SU-DHL-6 (cell line): Measurements from ENCODE around the gene PAM16.

Experiments
- H2AFZ ChIP-seq: fragments of 200-600 bp; sonication (generic); 2 replicates; pipeline ENCODE4 v1.6.1; 2014; ENCODE audit warnings: low read depth, mild to moderate bottlenecking, moderate library complexity, mixed read lengths, antibody characterized with exemption, low read length; ENCODE audit not compliant: severe bottlenecking
- H3F3A ChIP-seq: fragments of 200-600 bp; shearing (Covaris generic); 2 replicates; pipeline ENCODE4 v1.6.0; 2016; ENCODE audit warnings: antibody characterized with exemption, mild to moderate bottlenecking; ENCODE audit not compliant: insufficient read depth
- H3K27ac ChIP-seq: fragments of 200-600 bp; sonication (generic); 2 replicates; pipeline ENCODE4 v1.5.1; 2016; ENCODE audit warnings: low read depth, mild to moderate bottlenecking, low read length, moderate library complexity, mixed read lengths
- H3K27me3 ChIP-seq: fragments of 200-600 bp; sonication (generic), shearing (Covaris generic); 2 replicates; pipeline ENCODE4 v1.6.0; 2014; ENCODE audit warnings: mild to moderate bottlenecking, low read length
- H3K36me3 ChIP-seq: fragments of 200-600 bp; sonication (generic); 2 replicates; pipeline ENCODE4 v1.6.1; 2014; ENCODE audit warnings: mild to moderate bottlenecking, low read length, mixed read lengths
- H3K4me2 ChIP-seq: fragments of 300-600, 200-600 bp; shearing (Covaris generic), sonication (generic); 2 replicates; pipeline ENCODE4 v1.6.0; 2014; ENCODE audit warnings: low read length, low read depth, mild to moderate bottlenecking; ENCODE audit not compliant: poor library complexity, severe bottlenecking
- H3K4me3 ChIP-seq: fragments of 200-600 bp; sonication (generic); 2 replicates; pipeline ENCODE4 v1.5.1; 2014; ENCODE audit warnings: antibody characterized with exemption, low read length, mild to moderate bottlenecking, mixed read lengths; ENCODE audit not compliant: insufficient read depth, poor library complexity, severe bottlenecking
- H3K79me2 ChIP-seq: fragments of 200-600 bp; sonication (generic); 2 replicates; pipeline ENCODE4 v1.6.1; 2014; ENCODE audit warnings: mild to moderate bottlenecking, low read length, moderate library complexity; ENCODE audit not compliant: insufficient read depth
- H3K9ac ChIP-seq: fragments of 200-600 bp; sonication (generic); 2 replicates; pipeline ENCODE4 v1.7.0; 2014; ENCODE audit warnings: mild to moderate bottlenecking, low read length
- H3K9me2 ChIP-seq: fragments of 200-600 bp; sonication (generic); replicated peaks from 2 replicates; pipeline ENCODE4 v1.6.1; 2014; ENCODE audit warnings: low read length; ENCODE audit not compliant: insufficient read depth
- H3K9me3 ChIP-seq: fragments of 200-600 bp; sonication (generic); 2 replicates; pipeline ENCODE4 v1.6.1; 2014; ENCODE audit warnings: low read length, mixed read lengths; ENCODE audit not compliant: insufficient read depth
- H4K20me1 ChIP-seq: fragments of 200-600 bp; sonication (generic); 2 replicates; pipeline ENCODE4 v1.6.1; 2014; ENCODE audit warnings: low read depth, mild to moderate bottlenecking, antibody characterized with exemption, low read length, moderate library complexity, mixed read lengths
- EZH2phosphoT487 ChIP-seq: fragments of 200-600 bp; sonication (generic), shearing (Covaris generic); conservative IDR thresholded peaks from 2 replicates; pipeline ENCODE4 v1.6.1; 2018; ENCODE audit warnings: mild to moderate bottlenecking, antibody characterized with exemption, low read length, moderate library complexity, mixed read lengths
- TF ChIP-seq, protein P1 (sequence below): fragments of 200-600 bp; sonication (generic); IDR thresholded peaks from one replicate; pipeline ENCODE4 v1.5.1; 2017; ENCODE audit warnings: antibody characterized with exemption, mild to moderate bottlenecking, low read length, moderate library complexity; ENCODE audit not compliant: insufficient read depth, poor library complexity, severe bottlenecking

The PAM16 gene

DNA sequence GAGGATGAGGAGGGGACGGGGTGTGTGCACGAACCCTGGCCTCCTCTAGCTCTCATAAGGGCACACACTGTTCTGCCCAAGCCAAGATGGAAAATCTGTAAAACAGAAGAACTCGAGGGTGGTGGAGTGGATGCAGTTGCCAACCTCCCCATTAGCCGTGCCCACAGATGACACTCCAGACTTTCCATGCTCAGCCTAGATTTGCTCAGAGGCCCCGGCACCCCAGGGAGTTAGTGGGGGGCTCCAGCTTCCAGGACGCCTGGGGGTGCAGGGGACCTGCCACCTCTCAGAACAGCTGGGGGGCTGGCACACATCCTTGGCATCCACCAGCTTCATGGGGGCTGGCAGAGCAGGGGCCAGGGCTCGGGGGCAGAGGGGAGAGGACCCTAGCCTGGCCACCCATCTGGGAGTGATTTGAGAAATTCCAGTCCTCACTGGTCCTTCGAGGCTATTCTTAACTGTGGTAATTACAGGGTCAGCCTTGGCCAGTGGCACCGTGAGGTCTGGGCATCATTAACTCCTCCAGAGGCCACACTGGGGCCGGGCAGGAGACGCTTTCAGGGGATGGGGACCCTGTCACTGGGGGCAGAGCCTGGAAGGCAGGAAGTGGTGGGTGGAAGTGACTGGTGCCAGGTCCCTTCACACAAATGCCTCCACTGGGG is 34.8 kb upstream of the PAM16 start:
- no peaks in the 10 kb centered on the region for H3K9me2 ChIP-seq
- H4K20me1 ChIP-seq, result no peaks in the 10 kb centered on the region
- no peak overlapping the region for H3K9ac ChIP-seq
- H3K27me3 ChIP-seq, result no peaks in the 10 kb centered on the region
- no peaks in the 10 kb centered on the region for H3K9me3 ChIP-seq
- no peak overlapping the region for H2AFZ ChIP-seq
- H3F3A ChIP-seq, result no peaks in the 10 kb centered on the region
- H3K27ac ChIP-seq, result no peak overlapping the region
- H3K4me3 ChIP-seq, result no peak overlapping the region
- no peak overlapping the region for H3K4me2 ChIP-seq
- no peaks in the 10 kb centered on the region for H3K79me2 ChIP-seq
- TF ChIP-seq EZH2phosphoT487, result no peak
- TF ChIP-seq, protein P1, sequence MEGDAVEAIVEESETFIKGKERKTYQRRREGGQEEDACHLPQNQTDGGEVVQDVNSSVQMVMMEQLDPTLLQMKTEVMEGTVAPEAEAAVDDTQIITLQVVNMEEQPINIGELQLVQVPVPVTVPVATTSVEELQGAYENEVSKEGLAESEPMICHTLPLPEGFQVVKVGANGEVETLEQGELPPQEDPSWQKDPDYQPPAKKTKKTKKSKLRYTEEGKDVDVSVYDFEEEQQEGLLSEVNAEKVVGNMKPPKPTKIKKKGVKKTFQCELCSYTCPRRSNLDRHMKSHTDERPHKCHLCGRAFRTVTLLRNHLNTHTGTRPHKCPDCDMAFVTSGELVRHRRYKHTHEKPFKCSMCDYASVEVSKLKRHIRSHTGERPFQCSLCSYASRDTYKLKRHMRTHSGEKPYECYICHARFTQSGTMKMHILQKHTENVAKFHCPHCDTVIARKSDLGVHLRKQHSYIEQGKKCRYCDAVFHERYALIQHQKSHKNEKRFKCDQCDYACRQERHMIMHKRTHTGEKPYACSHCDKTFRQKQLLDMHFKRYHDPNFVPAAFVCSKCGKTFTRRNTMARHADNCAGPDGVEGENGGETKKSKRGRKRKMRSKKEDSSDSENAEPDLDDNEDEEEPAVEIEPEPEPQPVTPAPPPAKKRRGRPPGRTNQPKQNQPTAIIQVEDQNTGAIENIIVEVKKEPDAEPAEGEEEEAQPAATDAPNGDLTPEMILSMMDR, result no peak
- no peaks in the 10 kb centered on the region for H3K36me3 ChIP-seq

- Histone ChIP-seq H3K4me2 (no peak overlapping the region), H3K36me3 (no peaks in the 10 kb centered on the region), H3K9me2 (no peaks in the 10 kb centered on the region), H3K9ac (no peak overlapping the region), H3K4me3 (no peak overlapping the region), H3K27ac (no peak overlapping the region), H4K20me1 (no peaks in the 10 kb centered on the region), H3F3A (no peaks in the 10 kb centered on the region), H3K79me2 (no peaks in the 10 kb centered on the region), H3K27me3 (no peaks in the 10 kb centered on the region), H2AFZ (no peak overlapping the region), H3K9me3 (no peaks in the 10 kb centered on the region)
- no peak for TF ChIP-seq EZH2phosphoT487
- TF ChIP-seq, protein P1, result no peak
Observed at GRCh38 chr16:4385066-4385788, 34.1 kb upstream of the PAM16 start.

DNA sequence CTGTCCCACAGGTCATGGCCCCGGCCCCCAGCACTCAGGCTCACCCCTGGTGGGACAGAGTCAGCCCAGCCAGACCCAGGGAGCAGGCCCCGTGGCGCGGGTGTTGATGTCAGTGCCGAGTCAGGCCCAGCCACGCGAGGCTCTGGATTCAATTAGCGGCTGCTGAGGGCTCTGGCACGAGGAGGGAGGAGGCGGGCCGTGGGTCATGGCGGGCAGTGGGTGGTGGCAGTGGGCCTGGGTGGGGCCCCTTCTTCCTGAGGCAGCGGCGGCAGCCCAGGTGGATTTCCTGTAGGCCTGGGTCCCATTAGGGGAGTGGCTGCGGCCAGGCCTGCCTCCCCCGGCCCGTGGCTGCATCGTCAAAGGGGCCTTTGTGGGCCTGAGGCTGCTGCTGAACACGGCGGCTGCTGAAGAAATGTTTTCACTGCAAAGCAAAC is 33.4 kb upstream of the PAM16 start:
- H3K27ac ChIP-seq, result no peak overlapping the region
- no peak overlapping the region for H2AFZ ChIP-seq
- no peaks in the 10 kb centered on the region for H3K9me2 ChIP-seq
- no peaks in the 10 kb centered on the region for H3K79me2 ChIP-seq
- H3K9ac ChIP-seq, result no peak overlapping the region
- no peaks in the 10 kb centered on the region for H3K9me3 ChIP-seq
- H3F3A ChIP-seq, result no peaks in the 10 kb centered on the region
- H3K4me3 ChIP-seq, result no peak overlapping the region
- H3K27me3 ChIP-seq, result no peaks in the 10 kb centered on the region
- H3K4me2 ChIP-seq, result no peak overlapping the region
- TF ChIP-seq, protein P1, result no peak
- TF ChIP-seq EZH2phosphoT487, result no peak
- no peaks in the 10 kb centered on the region for H4K20me1 ChIP-seq
- H3K36me3 ChIP-seq, result no peaks in the 10 kb centered on the region
